Mesendoderm (in vitro differentiated cells): ENCODE results near the gene RAB11FIP4.

Experiments used
- DNase-seq: peaks from one replicate; pipeline ENCODE4 v3.0.0; 2013
- H2AK5ac ChIP-seq: 2 replicates; pipeline ENCODE4 v1.6.1; 2013; ENCODE audit warnings: low read length, inconsistent platforms
- H2BK120ac ChIP-seq: 2 replicates; pipeline ENCODE4 v1.6.1; 2013; ENCODE audit warnings: low read depth, mild to moderate bottlenecking, low read length, moderate library complexity, mixed read lengths
- H2BK15ac ChIP-seq: replicated peaks from 2 replicates; pipeline ENCODE4 v1.6.1; 2013; ENCODE audit warnings: low read depth, mild to moderate bottlenecking, moderate library complexity
- H2BK5ac ChIP-seq: 2 replicates; pipeline ENCODE4 v1.6.1; 2013; ENCODE audit warnings: low read length, inconsistent platforms
- H3K18ac ChIP-seq: 2 replicates; pipeline ENCODE4 v1.6.1; 2013; ENCODE audit warnings: mild to moderate bottlenecking, low read length, mixed read lengths
- H3K23ac ChIP-seq: one replicate; pipeline ENCODE4 v1.6.1; 2013; ENCODE audit warnings: low read length
- H3K27ac ChIP-seq: 2 replicates; pipeline ENCODE4 v1.5.1; 2013; ENCODE audit warnings: low read depth, mild to moderate bottlenecking, inconsistent platforms, low read length, moderate library complexity
- H3K27me3 ChIP-seq: 2 replicates; pipeline ENCODE4 v1.6.1; 2013; ENCODE audit warnings: low read length, control low read depth, mild to moderate bottlenecking, inconsistent platforms; ENCODE audit not compliant: insufficient read depth, poor library complexity
- H3K36me3 ChIP-seq: 2 replicates; pipeline ENCODE4 v1.6.1; 2013; ENCODE audit warnings: low read length, inconsistent platforms; ENCODE audit not compliant: control insufficient read depth, insufficient read depth
- H3K4ac ChIP-seq: one replicate; pipeline ENCODE4 v1.6.1; 2013; ENCODE audit warnings: low read depth, mild to moderate bottlenecking, low read length, moderate library complexity
- H3K4me1 ChIP-seq: 2 replicates; pipeline ENCODE4 v1.6.1; 2013; ENCODE audit warnings: low read depth, low read length, inconsistent platforms; ENCODE audit not compliant: control insufficient read depth
- H3K4me2 ChIP-seq: 2 replicates; pipeline ENCODE4 v1.6.1; 2013; ENCODE audit warnings: low read length
- H3K4me3 ChIP-seq: 2 replicates; pipeline ENCODE4 v1.5.1; 2013; ENCODE audit warnings: mild to moderate bottlenecking, low read length
- H3K56ac ChIP-seq: one replicate; pipeline ENCODE4 v1.6.1; 2013; ENCODE audit warnings: low read length
- H3K79me1 ChIP-seq: 2 replicates; pipeline ENCODE4 v1.6.1; 2013; ENCODE audit warnings: low read length, inconsistent platforms
- H3K79me2 ChIP-seq: 2 replicates; pipeline ENCODE4 v1.6.1; 2013; ENCODE audit warnings: mild to moderate bottlenecking, low read length; ENCODE audit not compliant: control insufficient read depth, insufficient read depth
- H3K9ac ChIP-seq: 2 replicates; pipeline ENCODE4 v1.6.1; 2013; ENCODE audit warnings: low read length, inconsistent platforms
- H4K5ac ChIP-seq: one replicate; pipeline ENCODE4 v1.6.1; 2013; ENCODE audit warnings: low read length
- H4K8ac ChIP-seq: one replicate; pipeline ENCODE4 v1.6.1; 2013; ENCODE audit warnings: low read depth, mild to moderate bottlenecking, control low read depth, low read length, moderate library complexity
- WGBS: extraction: QIAGEN DNeasy Blood & Tissue Kit; methylation state at CpG from one replicate; pipeline ENCODE4 v1.1.7; 2013; ENCODE audit warnings: low lambda C conversion rate, missing lambda C conversion rate; ENCODE audit not compliant: insufficient coverage; ENCODE audit errors: extremely low coverage; 5-methylcytosine and 5-hydroxymethylcytosine counted together

The RAB11FIP4 gene

GRCh38 chr17:31489295-31490018, 98.0 kb downstream of the RAB11FIP4 start:
- no peak overlapping the region for H3K27ac ChIP-seq
- H3K79me1 ChIP-seq, result peaks cover 14% of the 10 kb centered on the region
- peaks cover 6% of the 10 kb centered on the region for H3K79me2 ChIP-seq
- no peak overlapping the region for H4K8ac ChIP-seq
- no peaks in the 10 kb centered on the region for H3K36me3 ChIP-seq
- H3K56ac ChIP-seq, result peak overlapping the region; percentile 67
- peak overlapping the region; percentile 58 for H3K4me2 ChIP-seq
- no peak overlapping the region for H2BK120ac ChIP-seq
- no peak overlapping the region for H2BK15ac ChIP-seq
- no peak overlapping the region for H2BK5ac ChIP-seq
- H3K9ac ChIP-seq, result peak overlapping the region; percentile 28
- no peaks in the 10 kb centered on the region for H3K27me3 ChIP-seq
- peak; percentile 93 for DNase-seq
- H2AK5ac ChIP-seq, result no peak overlapping the region
- no peak overlapping the region for H4K5ac ChIP-seq
- no peak overlapping the region for H3K4ac ChIP-seq
- no peak overlapping the region for H3K23ac ChIP-seq
- no CpG with 5 or more reads among the region's 16 CpGs for WGBS
- H3K4me1 ChIP-seq, result peaks cover 13% of the 10 kb centered on the region
- H3K18ac ChIP-seq, result no peak overlapping the region
- no peak overlapping the region for H3K4me3 ChIP-seq

- H3K4me1 ChIP-seq, result peaks cover 15% of the 10 kb centered on the region
- no peak overlapping the region for H2BK120ac ChIP-seq
- peak overlapping the region; percentile 67 for H3K56ac ChIP-seq
- H3K4ac ChIP-seq, result no peak overlapping the region
- no peaks in the 10 kb centered on the region for H3K36me3 ChIP-seq
- peak overlapping the region; percentile 57 for H3K23ac ChIP-seq
- H3K4me2 ChIP-seq, result no peak overlapping the region
- H2BK5ac ChIP-seq, result no peak overlapping the region
- peaks cover 16% of the 10 kb centered on the region for H3K79me1 ChIP-seq
- no peak overlapping the region for H2AK5ac ChIP-seq
- no peak overlapping the region for H3K18ac ChIP-seq
- H4K8ac ChIP-seq, result no peak overlapping the region
- WGBS, result no CpG with 5 or more reads among the region's 9 CpGs
- peak overlapping the region; percentile 49 for H3K9ac ChIP-seq
- no peaks in the 10 kb centered on the region for H3K27me3 ChIP-seq
- peaks cover 7% of the 10 kb centered on the region for H3K79me2 ChIP-seq
- no peak overlapping the region for H4K5ac ChIP-seq
- H3K27ac ChIP-seq, result no peak overlapping the region
- H2BK15ac ChIP-seq, result no peak overlapping the region
- no peak overlapping the region for H3K4me3 ChIP-seq
- DNase-seq, result no peak
These were observed 98.7 kb downstream of the RAB11FIP4 start for GRCh38 chr17:31490019-31490650.

DNA sequence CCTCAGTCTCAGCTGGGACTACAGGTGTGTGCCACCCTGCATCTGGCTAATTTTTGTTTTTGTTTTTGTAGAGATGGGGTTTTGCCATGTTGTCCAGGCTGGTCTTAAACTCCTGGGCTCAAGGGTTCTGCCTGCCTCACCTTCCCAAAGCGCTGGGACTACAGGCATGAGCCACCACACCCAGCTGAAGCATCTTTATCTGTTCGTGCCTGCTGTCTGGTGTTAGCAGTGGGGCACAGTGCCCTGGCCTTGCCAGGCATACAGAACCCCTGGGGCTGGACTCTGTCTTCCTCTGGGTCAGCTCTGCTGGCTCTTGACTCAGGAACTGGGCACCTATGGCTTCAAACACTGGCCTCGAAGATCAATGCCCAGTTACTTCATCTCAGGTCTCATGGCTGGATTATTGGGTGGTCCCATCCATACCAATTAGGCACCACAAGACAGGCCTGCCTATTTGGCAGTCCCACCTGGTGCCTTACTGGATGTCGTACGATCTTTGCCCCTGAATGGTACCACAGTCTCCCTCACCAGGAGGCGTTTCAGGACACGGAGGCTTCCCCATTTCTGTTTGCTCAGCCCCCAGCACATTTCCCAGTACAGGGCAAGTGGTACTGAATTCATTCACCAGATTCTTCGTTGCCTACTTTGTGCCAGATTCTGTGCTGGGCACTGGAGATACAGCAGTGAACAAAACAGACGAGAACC, 99.3 kb downstream of the RAB11FIP4 start:
- no peaks in the 10 kb centered on the region for H3K36me3 ChIP-seq
- H3K4ac ChIP-seq, result no peak overlapping the region
- no peak overlapping the region for H4K5ac ChIP-seq
- no peak for DNase-seq
- no peak overlapping the region for H3K27ac ChIP-seq
- H3K4me3 ChIP-seq, result no peak overlapping the region
- H3K4me2 ChIP-seq, result no peak overlapping the region
- H3K4me1 ChIP-seq, result peaks cover 15% of the 10 kb centered on the region
- H2BK5ac ChIP-seq, result no peak overlapping the region
- no peak overlapping the region for H2BK120ac ChIP-seq
- no peak overlapping the region for H4K8ac ChIP-seq
- no peak overlapping the region for H2AK5ac ChIP-seq
- no peak overlapping the region for H3K9ac ChIP-seq
- H3K79me1 ChIP-seq, result peaks cover 19% of the 10 kb centered on the region
- no peaks in the 10 kb centered on the region for H3K27me3 ChIP-seq
- peaks cover 10% of the 10 kb centered on the region for H3K79me2 ChIP-seq
- no peak overlapping the region for H3K18ac ChIP-seq
- H3K56ac ChIP-seq, result no peak overlapping the region
- no peak overlapping the region for H2BK15ac ChIP-seq
- no peak overlapping the region for H3K23ac ChIP-seq
- WGBS, result no CpG with 5 or more reads among the region's 9 CpGs

GRCh38 chr17:31491376-31492131, 100.1 kb downstream of the RAB11FIP4 start:
- H3K4ac ChIP-seq, result no peak overlapping the region
- H3K4me1 ChIP-seq, result peaks cover 15% of the 10 kb centered on the region
- H4K5ac ChIP-seq, result no peak overlapping the region
- H2BK15ac ChIP-seq, result no peak overlapping the region
- H3K9ac ChIP-seq, result no peak overlapping the region
- H3K27ac ChIP-seq, result no peak overlapping the region
- H3K27me3 ChIP-seq, result no peaks in the 10 kb centered on the region
- H2BK5ac ChIP-seq, result no peak overlapping the region
- no CpG with 5 or more reads among the region's 18 CpGs for WGBS
- H2BK120ac ChIP-seq, result no peak overlapping the region
- peaks cover 19% of the 10 kb centered on the region for H3K79me1 ChIP-seq
- H3K18ac ChIP-seq, result no peak overlapping the region
- H4K8ac ChIP-seq, result no peak overlapping the region
- H2AK5ac ChIP-seq, result no peak overlapping the region
- H3K4me2 ChIP-seq, result no peak overlapping the region
- H3K23ac ChIP-seq, result no peak overlapping the region
- no peak overlapping the region for H3K4me3 ChIP-seq
- DNase-seq, result no peak
- peak overlapping the region; percentile 5 for H3K56ac ChIP-seq
- peaks cover 10% of the 10 kb centered on the region for H3K79me2 ChIP-seq
- H3K36me3 ChIP-seq, result no peaks in the 10 kb centered on the region

- Histone ChIP-seq H4K8ac (no peak overlapping the region), H3K4me1 (peaks cover 13% of the 10 kb centered on the region), H3K23ac (no peak overlapping the region), H3K4ac (no peak overlapping the region), H3K18ac (no peak overlapping the region), H3K79me1 (peaks cover 21% of the 10 kb centered on the region), H2BK15ac (no peak overlapping the region), H2BK120ac (no peak overlapping the region), H3K4me2 (no peak overlapping the region), H3K27me3 (no peaks in the 10 kb centered on the region), H3K4me3 (no peak overlapping the region), H4K5ac (no peak overlapping the region), H3K36me3 (no peaks in the 10 kb centered on the region), H3K27ac (no peak overlapping the region), H3K56ac (no peak overlapping the region), H3K79me2 (peaks cover 10% of the 10 kb centered on the region), H2AK5ac (no peak overlapping the region), H3K9ac (no peak overlapping the region), H2BK5ac (no peak overlapping the region)
- WGBS, result no CpG with 5 or more reads among the region's 5 CpGs
- no peak for DNase-seq
These were observed 100.7 kb downstream of the RAB11FIP4 start for GRCh38 chr17:31492206-31492605.
